Hematopoietic multipotent progenitor cell (in vitro differentiated cells): ENCODE data around the gene CCDC68. TPM values are rescaled to one million over a fixed set of nuclear protein-coding genes. Genes with fewer than 3 reads are reported as not detected.
"Not testable (repeated sequence)": the region's sequence is repeated elsewhere in the genome, so short reads cannot be mapped to it uniquely, and the experiment has no call there.

Source experiments
- DNase-seq, 3 donors: peaks; one replicate each; pipeline ENCODE4 v3.0.0-alpha.2; 2011 to 2015; ENCODE audit warnings: low read depth in 2 of 3, low spot score in 2 of 3
- total RNA-seq: library from RNA; depleted of rRNA; stranded (reverse); fragments of >200 nt; gene quantifications from one replicate; pipeline ENCODE4 v1.2.3, GENCODE V29; 2012

The CCDC68 gene
- total RNA-seq, 1 donor = not detected

- DNase-seq = no peak
Measured at GRCh38 chr18:54878659-54879358, 80.5 kb downstream of the CCDC68 start.

GRCh38 chr18:54878159-54878622 is 81.1 kb downstream of the CCDC68 start:
- peak in 1 of 3 donors; percentile 41 for DNase-seq

GRCh38 chr18:54877076-54877475 is 82.2 kb downstream of the CCDC68 start:
- DNase-seq = no peak

- no peak for DNase-seq
Measured at GRCh38 chr18:54875063-54875462, 84.2 kb downstream of the CCDC68 start.

- DNase-seq = no peak
Measured at GRCh38 chr18:54873884-54874255, 85.4 kb downstream of the CCDC68 start.

GRCh38 chr18:54872681-54873080 is 86.6 kb downstream of the CCDC68 start:
- DNase-seq = no peak

DNA sequence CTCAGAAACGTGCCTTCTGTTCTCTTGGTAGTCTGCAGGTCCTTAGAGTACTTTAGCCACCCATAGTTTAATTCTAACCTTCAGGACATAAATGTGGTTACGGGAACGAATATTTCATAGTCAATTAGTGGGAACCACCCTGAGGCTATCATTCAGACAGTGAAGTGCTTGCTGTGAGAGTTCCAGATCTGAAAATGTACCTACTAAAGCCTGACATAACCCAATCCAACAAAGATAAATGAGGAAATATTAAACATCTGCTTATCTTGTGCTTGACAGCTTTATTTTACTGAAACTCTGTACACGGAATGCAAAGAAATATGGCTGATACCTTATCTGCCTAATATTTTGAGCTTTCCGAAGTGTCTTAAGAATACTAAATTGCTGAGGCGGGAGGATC is 88.0 kb downstream of the CCDC68 start:
- peak in 2 of 3 donors; percentile 34 to 59 for DNase-seq

DNA sequence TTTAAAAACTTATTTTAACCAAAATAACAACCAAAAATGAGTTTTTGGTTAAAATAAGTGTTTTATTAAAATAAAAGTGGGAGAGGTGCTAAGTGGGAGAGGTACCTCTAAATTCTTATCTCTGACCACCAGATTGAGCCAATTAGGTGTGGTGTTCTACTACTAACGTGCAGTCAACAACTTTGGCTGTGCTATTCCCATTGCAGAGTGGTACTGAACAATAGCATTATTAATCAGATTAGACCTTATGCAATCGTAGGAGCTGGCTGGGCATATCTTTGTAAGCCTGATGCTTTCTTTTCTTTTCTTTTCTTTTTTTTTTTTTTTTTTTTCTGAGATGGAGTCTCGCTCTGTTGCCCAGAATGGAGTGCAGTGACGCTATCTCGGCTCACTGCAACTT is 92.1 kb downstream of the CCDC68 start:
- no peak for DNase-seq

DNA sequence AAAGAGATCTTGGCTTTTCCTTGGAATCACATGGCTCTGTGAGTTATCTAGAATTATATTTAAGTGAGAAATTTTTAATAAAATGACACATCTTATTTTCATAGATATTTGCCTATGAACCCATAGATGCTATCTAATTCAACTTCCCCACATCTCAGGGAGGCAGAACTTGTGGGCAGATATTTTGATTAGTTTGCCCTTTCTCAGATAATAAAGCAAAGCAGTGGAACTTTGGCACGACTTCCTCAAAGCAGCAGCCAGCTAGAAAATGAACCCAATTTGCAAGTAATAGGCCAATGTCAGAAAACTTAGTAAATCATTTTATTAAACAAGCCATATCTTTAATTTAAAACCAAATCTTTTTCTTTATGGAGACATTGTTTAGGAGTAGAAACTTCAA is 98.3 kb downstream of the CCDC68 start:
- DNase-seq = peak in 2 of 3 donors; percentile 29 to 70

GRCh38 chr18:54859667-54860421 is 99.4 kb downstream of the CCDC68 start:
- no peak for DNase-seq

GRCh38 chr18:54857499-54857898 is 101.8 kb downstream of the CCDC68 start:
- DNase-seq = no peak

GRCh38 chr18:54856105-54856646 is 103.1 kb downstream of the CCDC68 start:
- DNase-seq = no peak

GRCh38 chr18:54855050-54855449 is 104.2 kb downstream of the CCDC68 start:
- not testable (repeated sequence) for DNase-seq

DNA sequence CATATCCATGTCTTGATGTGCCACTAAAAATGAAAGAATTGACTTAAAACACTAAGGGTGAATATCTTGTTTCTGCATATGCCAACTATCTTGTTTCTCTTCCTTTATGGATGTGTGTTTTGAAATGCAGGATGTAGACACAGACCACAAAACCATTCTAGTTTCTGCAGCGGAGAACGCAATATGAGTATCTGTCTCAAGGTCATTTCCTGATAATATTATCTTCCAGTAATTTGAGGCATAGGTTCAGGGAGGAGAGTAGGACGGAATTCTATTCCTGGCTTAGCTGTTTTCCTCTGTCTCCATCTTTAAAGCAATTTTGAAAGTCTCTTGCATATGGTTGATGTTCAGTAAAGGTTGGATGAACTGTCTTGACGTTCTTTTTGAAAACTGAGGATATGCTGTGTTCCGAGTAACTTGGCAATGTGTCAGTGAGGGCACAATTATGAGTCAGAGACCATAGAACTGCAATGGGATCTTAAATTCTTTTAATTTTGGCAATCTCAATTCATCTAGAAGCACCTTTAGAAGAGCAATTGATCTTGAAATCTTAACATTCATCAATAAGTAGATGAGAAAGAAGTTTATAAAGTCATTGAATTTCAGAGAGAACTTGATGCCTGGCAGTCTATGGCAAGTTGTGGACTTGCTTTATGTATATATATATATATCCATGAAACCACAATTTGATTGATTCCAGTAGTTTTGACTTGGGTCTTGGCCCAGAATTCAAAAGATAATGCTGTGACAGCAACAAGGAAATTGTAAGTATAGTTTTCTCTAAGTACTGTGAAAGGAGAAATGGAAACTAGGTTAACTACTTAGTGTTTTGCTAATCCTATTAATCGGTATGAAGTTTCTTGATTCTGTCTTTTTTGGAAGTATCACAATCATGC is 106.2 kb downstream of the CCDC68 start:
- peak in 2 of 3 donors; percentile 71 to 82 for DNase-seq

Other genes starting within 250 kb of the CCDC68 start
- 6.5 TPM for gene RAB27B, start 131.0 kb downstream of the CCDC68 start, total RNA-seq